ENCODE data around the gene PCDHGB1. TPM values are rescaled to one million over a fixed set of nuclear protein-coding genes. Genes with fewer than 3 reads are reported as not detected.
"Not testable (repeated sequence)": the region's sequence is repeated elsewhere in the genome, so short reads cannot be mapped to it uniquely, and the experiment has no call there.

PCDHGB1 gene
- total RNA-seq, 1 donor = 4.2 TPM

- TF ChIP-seq CTCF (IDR thresholded peaks at IDR 0.05; ENCODE audit: insufficient read depth, low read length) = peak; percentile 94
- peak; percentile 95 for DNase-seq (ENCODE audit: low read depth)
- peak within 1 kb of the TSS; percentile 85 for H3K4me3 ChIP-seq (ENCODE audit: low read depth, low read length)
These were observed 29.4 kb upstream of the PCDHGB1 start, which contains the start of gene TAF7 for GRCh38 chr5:141320225-141321169. TSS of gene TAF7 (minus strand) at chr5:141320784. CDS start at chr5:141320044, 740 bp downstream.

DNA sequence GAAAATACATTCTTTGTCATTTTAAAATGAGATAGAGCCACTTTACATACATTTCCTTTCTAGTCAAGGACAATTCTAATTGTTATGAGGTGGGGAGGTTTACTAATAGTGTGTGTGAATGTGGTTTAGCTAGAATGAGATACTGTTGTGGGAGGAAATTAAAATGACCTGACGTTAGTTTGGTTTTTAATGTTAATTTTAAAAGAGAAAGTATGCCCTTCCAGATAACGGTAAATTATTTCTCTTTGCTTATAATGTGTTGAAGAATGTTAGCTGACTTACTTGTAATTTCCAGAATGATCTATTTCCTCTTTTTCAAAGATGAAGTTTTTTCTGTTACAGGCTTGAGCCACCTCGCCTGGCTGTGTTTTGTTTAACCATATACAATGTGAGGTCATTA, 27.6 kb upstream of the PCDHGB1 start:
- TF ChIP-seq CTCF (IDR thresholded peaks at IDR 0.05; ENCODE audit: insufficient read depth, low read length) = no peak
- no peak overlapping the region for H3K4me3 ChIP-seq (ENCODE audit: low read depth, low read length)
- DNase-seq (ENCODE audit: low read depth) = no peak

DNA sequence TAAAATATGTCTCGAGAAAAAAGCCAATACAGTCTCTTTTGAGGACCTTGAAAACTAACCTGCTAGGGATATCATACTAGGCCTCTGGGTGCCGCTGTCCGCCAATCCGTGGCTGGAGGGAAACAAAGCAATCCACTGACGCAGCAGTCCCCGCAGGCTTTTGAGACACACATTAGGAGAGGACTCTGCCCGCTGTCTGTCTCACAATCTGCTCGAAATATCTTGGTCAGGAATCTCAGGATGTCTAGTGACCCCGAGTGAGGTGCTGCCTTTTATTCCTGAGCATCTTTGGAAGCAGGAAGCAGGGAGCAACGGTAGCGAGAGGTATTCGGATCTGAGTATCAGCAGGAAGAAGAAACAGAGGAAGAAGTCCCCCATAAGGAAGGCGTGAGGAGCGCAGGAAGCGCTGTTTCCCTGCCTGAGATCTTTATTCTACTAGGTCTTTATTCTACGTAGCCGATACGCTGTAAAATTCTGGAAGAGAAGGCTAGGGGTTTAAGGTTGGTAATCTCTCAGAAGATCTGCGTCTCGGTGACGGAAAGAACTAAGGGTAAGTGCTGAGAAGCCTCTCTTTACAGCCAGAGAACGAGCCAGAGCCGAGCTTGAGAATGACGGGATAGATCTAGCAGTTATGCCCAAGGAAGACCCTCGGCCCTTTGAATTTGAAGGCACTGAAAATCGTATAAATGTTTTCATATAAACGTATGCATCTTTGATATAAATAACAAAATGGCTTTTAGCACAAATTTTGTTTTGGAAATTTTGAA, 23.6 kb upstream of the PCDHGB1 start:
- H3K4me3 ChIP-seq (ENCODE audit: low read depth, low read length) = peak overlapping the region; percentile 71
- peak; percentile 79 for TF ChIP-seq CTCF (IDR thresholded peaks at IDR 0.05; ENCODE audit: insufficient read depth, low read length)
- DNase-seq (ENCODE audit: low read depth) = peak; percentile 74

DNA sequence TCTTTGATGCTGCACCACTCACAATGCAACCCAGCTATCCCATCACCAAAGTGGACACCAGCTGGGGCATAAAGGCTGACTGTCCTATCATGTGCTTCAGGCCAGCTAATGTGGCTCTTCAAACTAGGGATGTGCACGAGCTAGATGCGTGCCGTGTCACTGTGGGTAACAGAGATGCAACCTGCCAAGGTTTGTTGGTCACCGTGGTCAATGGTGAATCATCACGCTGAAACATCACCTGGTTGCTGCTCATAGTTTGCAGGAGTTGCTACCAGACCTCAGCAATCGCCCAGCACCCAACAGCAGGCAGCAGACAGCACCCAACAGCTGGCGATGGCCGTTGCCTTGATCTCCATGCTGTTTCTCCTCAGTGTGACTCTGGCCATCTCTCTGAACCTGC, 21.7 kb upstream of the PCDHGB1 start:
- H3K4me3 ChIP-seq (ENCODE audit: low read depth, low read length) = no peak overlapping the region
- no peak for DNase-seq (ENCODE audit: low read depth)
- TF ChIP-seq CTCF (IDR thresholded peaks at IDR 0.05; ENCODE audit: insufficient read depth, low read length) = no peak

- TF ChIP-seq CTCF (IDR thresholded peaks at IDR 0.05; ENCODE audit: insufficient read depth, low read length) = peak; percentile 64
- peak within 1 kb of the TSS; percentile 49 for H3K4me3 ChIP-seq (ENCODE audit: low read depth, low read length)
- DNase-seq (ENCODE audit: low read depth) = peak; percentile 70
These were observed 19.4 kb upstream of the PCDHGB1 start, which contains the start of gene PCDHGA1 for GRCh38 chr5:141330299-141331080. TSS of gene PCDHGA1 (plus strand) at chr5:141330514.

DNA sequence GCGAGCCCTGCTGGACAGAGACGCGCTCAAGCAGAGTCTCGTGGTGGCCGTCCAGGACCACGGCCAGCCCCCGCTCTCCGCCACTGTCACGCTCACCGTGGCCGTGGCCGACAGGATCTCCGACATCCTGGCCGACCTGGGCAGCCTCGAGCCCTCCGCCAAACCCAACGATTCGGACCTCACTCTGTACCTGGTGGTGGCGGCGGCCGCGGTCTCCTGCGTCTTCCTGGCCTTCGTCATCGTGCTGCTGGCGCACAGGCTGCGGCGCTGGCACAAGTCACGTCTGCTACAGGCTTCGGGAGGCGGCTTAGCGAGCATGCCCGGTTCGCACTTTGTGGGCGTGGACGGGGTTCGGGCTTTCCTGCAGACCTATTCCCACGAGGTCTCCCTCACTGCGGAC, 17.3 kb upstream of the PCDHGB1 start:
- DNase-seq (ENCODE audit: low read depth); H3K4me3 ChIP-seq (ENCODE audit: low read depth, low read length): not testable (repeated sequence)

Data from fibroblast of the aortic adventitia (primary cell).